ENCODE results near the gene NBAS. TPM values are rescaled to one million over a fixed set of nuclear protein-coding genes. Genes with fewer than 3 reads are reported as not detected.

NBAS gene
- total and polyA plus RNA-seq, 2 of the 13 experiments (the other 11 are each of a cell fraction or from before 2014, with no cell fraction given), result 33.6 to 58.7 TPM

DNA sequence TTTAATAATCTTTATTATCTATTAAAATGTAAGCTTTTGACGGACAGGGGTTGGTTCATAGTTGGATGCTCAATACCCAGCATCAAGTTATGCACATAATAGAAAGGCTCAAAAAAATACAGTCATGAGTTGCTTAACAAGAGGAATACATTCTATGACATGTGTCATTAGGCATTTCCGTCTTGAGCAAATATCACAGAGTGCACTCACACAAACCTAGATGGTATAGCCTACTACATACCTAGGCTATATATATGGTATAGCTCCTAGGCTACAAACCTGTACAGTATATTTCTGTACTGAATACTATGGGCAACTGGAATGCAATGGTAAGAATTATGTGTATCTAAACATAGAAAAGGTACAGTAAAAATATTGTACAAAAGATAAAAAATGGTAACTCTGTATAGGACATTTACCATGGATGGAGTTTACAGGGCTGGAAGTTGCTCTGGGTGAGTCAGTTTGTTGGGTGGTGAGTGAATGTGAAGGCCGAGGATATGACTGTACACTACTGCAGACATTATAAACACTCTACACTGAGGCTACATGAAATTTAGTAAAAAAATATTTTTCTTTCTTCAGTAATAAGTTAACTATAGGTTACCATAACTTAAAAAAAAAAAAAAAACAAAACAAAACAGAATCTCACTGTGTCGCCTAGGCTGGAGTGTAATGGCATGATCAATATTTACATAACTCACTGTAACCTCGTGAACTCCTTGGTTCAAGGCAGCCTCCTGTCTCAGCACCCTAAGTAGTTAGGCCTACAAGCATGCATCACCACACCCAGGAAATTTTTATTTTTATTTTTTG lies 201.2 kb downstream of the NBAS start (continued):
- TF ChIP-seq KDM6A (CRISPR knock-in tag; IDR thresholded peaks at IDR 0.05; ENCODE audit: low read depth) (no peak), YY1 (IDR thresholded peaks at IDR 0.05; ENCODE audit: insufficient read depth, insufficient replicate concordance, low read depth, low read length) (no peak), SRSF4 (IDR thresholded peaks at IDR 0.05; ENCODE audit: low read depth, low read length, poor library complexity, severe bottlenecking) (no peak), HOXD1 (CRISPR knock-in tag; IDR thresholded peaks at IDR 0.05) (no peak), KLF6 (CRISPR knock-in tag; IDR thresholded peaks at IDR 0.05) (no peak), HOXA5 (CRISPR knock-in tag; IDR thresholded peaks at IDR 0.05) (no peak), NCOA2 (CRISPR knock-in tag; IDR thresholded peaks at IDR 0.05) (peak; percentile 50), SNAI1 (CRISPR knock-in tag; IDR thresholded peaks at IDR 0.05; ENCODE audit: borderline replicate concordance) (no peak)
- TF ChIP-seq, protein P1, sequence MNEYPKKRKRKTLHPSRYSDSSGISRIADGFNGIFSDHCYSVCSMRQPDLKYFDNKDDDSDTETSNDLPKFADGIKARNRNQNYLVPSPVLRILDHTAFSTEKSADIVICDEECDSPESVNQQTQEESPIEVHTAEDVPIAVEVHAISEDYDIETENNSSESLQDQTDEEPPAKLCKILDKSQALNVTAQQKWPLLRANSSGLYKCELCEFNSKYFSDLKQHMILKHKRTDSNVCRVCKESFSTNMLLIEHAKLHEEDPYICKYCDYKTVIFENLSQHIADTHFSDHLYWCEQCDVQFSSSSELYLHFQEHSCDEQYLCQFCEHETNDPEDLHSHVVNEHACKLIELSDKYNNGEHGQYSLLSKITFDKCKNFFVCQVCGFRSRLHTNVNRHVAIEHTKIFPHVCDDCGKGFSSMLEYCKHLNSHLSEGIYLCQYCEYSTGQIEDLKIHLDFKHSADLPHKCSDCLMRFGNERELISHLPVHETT (CRISPR knock-in tag; conservative IDR thresholded peaks at IDR 0.05), result no peak
- TF ChIP-seq, protein P2, sequence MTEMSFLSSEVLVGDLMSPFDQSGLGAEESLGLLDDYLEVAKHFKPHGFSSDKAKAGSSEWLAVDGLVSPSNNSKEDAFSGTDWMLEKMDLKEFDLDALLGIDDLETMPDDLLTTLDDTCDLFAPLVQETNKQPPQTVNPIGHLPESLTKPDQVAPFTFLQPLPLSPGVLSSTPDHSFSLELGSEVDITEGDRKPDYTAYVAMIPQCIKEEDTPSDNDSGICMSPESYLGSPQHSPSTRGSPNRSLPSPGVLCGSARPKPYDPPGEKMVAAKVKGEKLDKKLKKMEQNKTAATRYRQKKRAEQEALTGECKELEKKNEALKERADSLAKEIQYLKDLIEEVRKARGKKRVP (CRISPR knock-in tag; IDR thresholded peaks at IDR 0.05), result 0 out of 4 replicates have a peak, but pooled peaks of 1 of the 2 experiments have one; percentile 16
- TF ChIP-seq, protein P3, sequence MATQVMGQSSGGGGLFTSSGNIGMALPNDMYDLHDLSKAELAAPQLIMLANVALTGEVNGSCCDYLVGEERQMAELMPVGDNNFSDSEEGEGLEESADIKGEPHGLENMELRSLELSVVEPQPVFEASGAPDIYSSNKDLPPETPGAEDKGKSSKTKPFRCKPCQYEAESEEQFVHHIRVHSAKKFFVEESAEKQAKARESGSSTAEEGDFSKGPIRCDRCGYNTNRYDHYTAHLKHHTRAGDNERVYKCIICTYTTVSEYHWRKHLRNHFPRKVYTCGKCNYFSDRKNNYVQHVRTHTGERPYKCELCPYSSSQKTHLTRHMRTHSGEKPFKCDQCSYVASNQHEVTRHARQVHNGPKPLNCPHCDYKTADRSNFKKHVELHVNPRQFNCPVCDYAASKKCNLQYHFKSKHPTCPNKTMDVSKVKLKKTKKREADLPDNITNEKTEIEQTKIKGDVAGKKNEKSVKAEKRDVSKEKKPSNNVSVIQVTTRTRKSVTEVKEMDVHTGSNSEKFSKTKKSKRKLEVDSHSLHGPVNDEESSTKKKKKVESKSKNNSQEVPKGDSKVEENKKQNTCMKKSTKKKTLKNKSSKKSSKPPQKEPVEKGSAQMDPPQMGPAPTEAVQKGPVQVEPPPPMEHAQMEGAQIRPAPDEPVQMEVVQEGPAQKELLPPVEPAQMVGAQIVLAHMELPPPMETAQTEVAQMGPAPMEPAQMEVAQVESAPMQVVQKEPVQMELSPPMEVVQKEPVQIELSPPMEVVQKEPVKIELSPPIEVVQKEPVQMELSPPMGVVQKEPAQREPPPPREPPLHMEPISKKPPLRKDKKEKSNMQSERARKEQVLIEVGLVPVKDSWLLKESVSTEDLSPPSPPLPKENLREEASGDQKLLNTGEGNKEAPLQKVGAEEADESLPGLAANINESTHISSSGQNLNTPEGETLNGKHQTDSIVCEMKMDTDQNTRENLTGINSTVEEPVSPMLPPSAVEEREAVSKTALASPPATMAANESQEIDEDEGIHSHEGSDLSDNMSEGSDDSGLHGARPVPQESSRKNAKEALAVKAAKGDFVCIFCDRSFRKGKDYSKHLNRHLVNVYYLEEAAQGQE (IDR thresholded peaks at IDR 0.05; ENCODE audit: borderline replicate concordance in 1 of 2, low read depth in 1 of 2, low read length in 2 of 2), result no peak

All from HepG2 (cell line).